WTC11 (cell line): ENCODE measurements around the gene UBASH3B. TPM values are rescaled to one million over a fixed set of nuclear protein-coding genes. Genes with fewer than 3 reads are reported as not detected.
A peak's percentile ranks its signal among the peaks of the same experiment; 100 is the strongest.

ENCODE experiments used
- ATAC-seq: fragments of 200-7000 bp; cut with Tn5 transposase; 2 replicates; pipeline ENCODE4 v1.10.0; 2021; ENCODE audit warnings: mild to moderate bottlenecking, moderate library complexity
- CTCF ChIA-PET: fragments of 300-600 bp; sonication (Branson Sonifier 250); formaldehyde crosslinking; loops from one replicate; lab custom pipeline; 2021; ENCODE audit warnings: antibody characterized with exemption; lab: Charles Lee
- POLR2A ChIA-PET: fragments of 350-600 bp; sonication (Branson Sonifier 250); formaldehyde crosslinking; loops from one replicate; lab custom pipeline; 2021; ENCODE audit warnings: antibody characterized with exemption; lab: Charles Lee
- DNase-seq: peaks from one replicate; pipeline ENCODE4 v3.0.0; 2021; ENCODE audit warnings: low spot score
- H3K27ac Mint-ChIP-seq: 2 replicates; pipeline ENCODE4 v1.8.0; 2021; ENCODE audit warnings: mixed read lengths
- H3K27me3 Mint-ChIP-seq: 2 replicates; pipeline ENCODE4 v1.8.0; 2021; ENCODE audit warnings: low read depth, mild to moderate bottlenecking, moderate library complexity, mixed read lengths
- H3K36me3 Mint-ChIP-seq: 2 replicates; pipeline ENCODE4 v1.8.0; 2021; ENCODE audit warnings: mixed read lengths
- H3K4me1 Mint-ChIP-seq: 2 replicates; pipeline ENCODE4 v1.8.0; 2022; ENCODE audit warnings: mixed read lengths
- H3K4me3 Mint-ChIP-seq: 2 replicates; pipeline ENCODE4 v1.8.0; 2021; ENCODE audit warnings: mild to moderate bottlenecking, moderate library complexity, mixed read lengths
- H3K9me3 Mint-ChIP-seq: 2 replicates; pipeline ENCODE4 v1.8.0; 2021; ENCODE audit warnings: mixed read lengths
- GTF2I ChIP-seq: fragments of 250-450 bp; sonication (Bioruptor Pico); conservative IDR thresholded peaks from 2 replicates; pipeline ENCODE4 v1.4.0; 2021; ENCODE audit warnings: mild to moderate bottlenecking
- KAT7 ChIP-seq: sonication (generic); formaldehyde crosslinking; IDR thresholded peaks from 2 replicates; pipeline ENCODE4 v1.8.1; 2023; ENCODE audit warnings: missing genetic modification reagents, mild to moderate bottlenecking, borderline replicate concordance
- NFYB ChIP-seq: sonication (generic); formaldehyde crosslinking; conservative IDR thresholded peaks from 2 replicates; pipeline ENCODE4 v1.8.0; 2022; ENCODE audit warnings: low read depth, missing genetic modification reagents
- RORB ChIP-seq: fragments of 250-450 bp; sonication (Bioruptor Pico); IDR thresholded peaks from 2 replicates; pipeline ENCODE4 v1.9.0; 2021; ENCODE audit warnings: mild to moderate bottlenecking
- SP1 ChIP-seq: sonication (generic); formaldehyde crosslinking; conservative IDR thresholded peaks from 2 replicates; pipeline ENCODE4 v1.8.1; 2022; ENCODE audit warnings: missing genetic modification reagents
- TEAD4 ChIP-seq: sonication (generic); formaldehyde crosslinking; IDR thresholded peaks from 2 replicates; pipeline ENCODE4 v1.8.0; 2022; ENCODE audit warnings: mild to moderate bottlenecking, missing genetic modification reagents
- ZNF121 ChIP-seq: sonication (generic); formaldehyde crosslinking; IDR thresholded peaks from 2 replicates; pipeline ENCODE4 v1.8.0; 2023; ENCODE audit warnings: missing genetic modification reagents
- ZNF317 ChIP-seq: sonication (generic); formaldehyde crosslinking; IDR thresholded peaks from 2 replicates; pipeline ENCODE4 v1.8.1; 2023; ENCODE audit warnings: low read depth, mild to moderate bottlenecking, moderate library complexity, missing genetic modification reagents, borderline replicate concordance
- ZNF396 ChIP-seq: fragments of 250-450 bp; sonication (Bioruptor Pico); IDR thresholded peaks from 2 replicates; pipeline ENCODE4 v1.8.0; 2021; ENCODE audit warnings: mild to moderate bottlenecking, moderate library complexity, borderline replicate concordance
- total RNA-seq: library from RNA; stranded (reverse); gene quantifications from 3 replicates; pipeline ENCODE4 v1.2.3, GENCODE V29; 2021
- TF ChIP-seq, protein P1 (sequence below): sonication (generic); formaldehyde crosslinking; conservative IDR thresholded peaks from 2 replicates; pipeline ENCODE4 v1.8.1; 2022; ENCODE audit warnings: mild to moderate bottlenecking, missing genetic modification reagents
- TF ChIP-seq, protein P2 (sequence below): sonication (generic); formaldehyde crosslinking; IDR thresholded peaks from 2 replicates; pipeline ENCODE4 v1.8.1; 2022; ENCODE audit warnings: low read depth, missing genetic modification reagents, borderline replicate concordance
- TF ChIP-seq, protein P3 (sequence below): sonication (generic); formaldehyde crosslinking; IDR thresholded peaks from 2 replicates; pipeline ENCODE4 v1.8.1; 2023; ENCODE audit warnings: mild to moderate bottlenecking, moderate library complexity, missing genetic modification reagents
- TF ChIP-seq, protein P4 (sequence below): fragments of 250-450 bp; sonication (Bioruptor Pico); IDR thresholded peaks from 2 replicates; pipeline ENCODE4 v2.1.2; 2022; ENCODE audit warnings: mild to moderate bottlenecking, moderate library complexity
- TF ChIP-seq, protein P5 (sequence below): sonication (generic); formaldehyde crosslinking; IDR thresholded peaks from 2 replicates; pipeline ENCODE4 v1.8.1; 2023; ENCODE audit warnings: mild to moderate bottlenecking, missing genetic modification reagents, moderate library complexity
- TF ChIP-seq, protein P6 (sequence below): sonication (generic); formaldehyde crosslinking; IDR thresholded peaks from 2 replicates; pipeline ENCODE4 v1.8.0; 2022; ENCODE audit warnings: mild to moderate bottlenecking, missing genetic modification reagents

UBASH3B gene
- total RNA-seq, 1 experiment from 2014 or later: 21.1 TPM

DNA sequence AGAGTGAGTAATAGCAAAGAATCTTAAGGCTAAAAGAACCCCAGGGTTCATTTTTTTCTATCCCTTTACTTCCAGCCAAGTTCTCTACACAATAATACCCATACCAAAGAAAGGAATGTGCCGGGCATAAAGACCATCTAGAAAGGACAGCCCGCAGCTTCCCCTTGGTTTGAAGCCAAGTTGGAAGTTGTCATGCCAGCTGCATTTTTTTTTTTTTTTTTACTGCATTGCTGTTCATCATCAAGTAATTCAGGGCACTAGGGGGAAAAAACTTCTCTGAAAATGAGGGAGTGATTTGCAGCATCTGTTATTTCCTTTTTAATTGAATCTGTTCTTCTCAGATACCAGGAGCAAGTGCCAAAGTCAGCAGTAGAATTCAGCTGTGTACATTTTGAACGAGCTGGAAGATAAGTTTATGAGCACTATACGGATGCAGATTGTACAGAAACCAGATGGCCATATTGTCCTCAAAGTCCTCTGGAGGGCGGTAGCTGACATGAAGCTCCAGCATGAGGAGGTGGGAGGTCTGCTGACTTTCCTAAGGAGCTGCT is 56.4 kb downstream of the UBASH3B start:
- no peak for DNase-seq
- Mint-ChIP-seq H3K27me3 (no peaks in the 10 kb centered on the region), H3K36me3 (no peaks in the 10 kb centered on the region), H3K4me1 (peaks cover 6% of the 10 kb centered on the region), H3K27ac (no peak overlapping the region), H3K4me3 (no peak overlapping the region), H3K9me3 (no peaks in the 10 kb centered on the region)
- ChIA-PET POLR2A (interaction anchor here (0.6 kb wide), 1 partner anchor 12 kb away, joined by 4 read pairs; no protein-coding TSS in a partner anchor), CTCF (interaction anchor here (0.6 to 1.8 kb wide), 9 partner anchors 15 to 309 kb away, joined by 3 to 17 read pairs (median 4); no protein-coding TSS in a partner anchor)
- TF ChIP-seq, protein P1, sequence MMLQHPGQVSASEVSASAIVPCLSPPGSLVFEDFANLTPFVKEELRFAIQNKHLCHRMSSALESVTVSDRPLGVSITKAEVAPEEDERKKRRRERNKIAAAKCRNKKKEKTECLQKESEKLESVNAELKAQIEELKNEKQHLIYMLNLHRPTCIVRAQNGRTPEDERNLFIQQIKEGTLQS (CRISPR knock-in tag): no peak
- TF ChIP-seq TEAD4 (no peak), ZNF317 (0 out of 2 replicates have a peak, but pooled peaks have one; percentile 28), KAT7 (no peak), GTF2I (CRISPR knock-in tag) (no peak), ZNF121 (CRISPR knock-in tag) (no peak)
- TF ChIP-seq, protein P2, sequence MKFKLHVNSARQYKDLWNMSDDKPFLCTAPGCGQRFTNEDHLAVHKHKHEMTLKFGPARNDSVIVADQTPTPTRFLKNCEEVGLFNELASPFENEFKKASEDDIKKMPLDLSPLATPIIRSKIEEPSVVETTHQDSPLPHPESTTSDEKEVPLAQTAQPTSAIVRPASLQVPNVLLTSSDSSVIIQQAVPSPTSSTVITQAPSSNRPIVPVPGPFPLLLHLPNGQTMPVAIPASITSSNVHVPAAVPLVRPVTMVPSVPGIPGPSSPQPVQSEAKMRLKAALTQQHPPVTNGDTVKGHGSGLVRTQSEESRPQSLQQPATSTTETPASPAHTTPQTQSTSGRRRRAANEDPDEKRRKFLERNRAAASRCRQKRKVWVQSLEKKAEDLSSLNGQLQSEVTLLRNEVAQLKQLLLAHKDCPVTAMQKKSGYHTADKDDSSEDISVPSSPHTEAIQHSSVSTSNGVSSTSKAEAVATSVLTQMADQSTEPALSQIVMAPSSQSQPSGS (CRISPR knock-in tag): no peak
- TF ChIP-seq, protein P3, sequence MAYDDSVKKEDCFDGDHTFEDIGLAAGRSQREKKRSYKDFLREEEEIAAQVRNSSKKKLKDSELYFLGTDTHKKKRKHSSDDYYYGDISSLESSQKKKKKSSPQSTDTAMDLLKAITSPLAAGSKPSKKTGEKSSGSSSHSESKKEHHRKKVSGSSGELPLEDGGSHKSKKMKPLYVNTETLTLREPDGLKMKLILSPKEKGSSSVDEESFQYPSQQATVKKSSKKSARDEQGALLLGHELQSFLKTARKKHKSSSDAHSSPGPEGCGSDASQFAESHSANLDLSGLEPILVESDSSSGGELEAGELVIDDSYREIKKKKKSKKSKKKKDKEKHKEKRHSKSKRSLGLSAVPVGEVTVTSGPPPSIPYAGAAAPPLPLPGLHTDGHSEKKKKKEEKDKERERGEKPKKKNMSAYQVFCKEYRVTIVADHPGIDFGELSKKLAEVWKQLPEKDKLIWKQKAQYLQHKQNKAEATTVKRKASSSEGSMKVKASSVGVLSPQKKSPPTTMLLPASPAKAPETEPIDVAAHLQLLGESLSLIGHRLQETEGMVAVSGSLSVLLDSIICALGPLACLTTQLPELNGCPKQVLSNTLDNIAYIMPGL (CRISPR knock-in tag): no peak
- 0 out of 2 replicates have a peak, but pooled peaks have one; percentile 30 for ATAC-seq

DNA sequence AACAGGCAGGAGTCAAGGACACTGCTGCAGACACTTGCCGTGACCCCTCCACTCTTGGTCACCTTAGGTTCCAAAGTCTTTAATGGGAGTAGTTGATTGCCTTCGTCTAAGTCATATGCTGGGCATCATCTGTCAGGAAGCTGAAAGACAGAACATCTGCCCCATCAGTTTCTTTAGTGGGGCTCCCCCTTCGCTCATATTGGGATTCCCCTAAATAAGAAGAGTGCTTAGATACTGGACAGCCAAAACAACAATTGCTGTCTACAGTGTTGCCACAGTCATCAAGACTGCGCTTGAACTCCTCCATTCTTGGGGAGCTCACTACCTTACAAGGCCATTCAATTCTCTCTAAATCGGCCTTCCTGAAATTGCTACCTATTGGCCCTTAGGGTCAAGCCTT is 58.5 kb downstream of the UBASH3B start:
- H3K27ac Mint-ChIP-seq: no peak overlapping the region
- H3K27me3 Mint-ChIP-seq: no peaks in the 10 kb centered on the region
- no peak for ATAC-seq
- POLR2A ChIA-PET: no interaction called here
- H3K9me3 Mint-ChIP-seq: no peaks in the 10 kb centered on the region
- no peaks in the 10 kb centered on the region for H3K36me3 Mint-ChIP-seq
- no peak overlapping the region for H3K4me3 Mint-ChIP-seq
- DNase-seq: no peak
- CTCF ChIA-PET: no interaction called here
- peaks cover 3% of the 10 kb centered on the region; the same call in 1 of the 2 replicates for H3K4me1 Mint-ChIP-seq
- 0 out of 2 replicates have a peak, but pooled peaks have one; percentile 14 for TF ChIP-seq GTF2I (CRISPR knock-in tag)
- TF ChIP-seq ZNF317: no peak
- TF ChIP-seq, all 79 proteins: peak for 1

DNA sequence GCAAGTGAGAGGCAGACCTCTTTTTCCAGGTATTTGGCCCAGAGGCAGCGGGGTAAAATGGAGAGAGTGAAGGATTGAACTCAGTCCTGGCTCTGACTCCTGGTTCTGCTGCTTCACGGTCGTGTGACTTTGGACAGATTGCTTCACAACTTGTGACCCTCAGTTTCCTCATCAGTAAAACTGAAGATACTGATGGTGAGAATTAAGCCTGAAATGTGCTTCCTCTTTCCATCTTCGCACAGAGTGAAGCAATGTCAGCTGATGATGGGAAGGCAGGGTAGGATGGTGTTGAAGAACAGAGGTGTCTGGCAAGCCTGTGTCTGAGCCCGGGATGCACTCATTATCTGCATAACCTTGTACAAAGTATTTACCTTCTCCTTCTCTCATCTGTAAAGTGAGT is 59.0 kb downstream of the UBASH3B start:
- no peaks in the 10 kb centered on the region for H3K27me3 Mint-ChIP-seq
- no peaks in the 10 kb centered on the region for H3K9me3 Mint-ChIP-seq
- TF ChIP-seq RORB (CRISPR knock-in tag) (no peak), SP1 (no peak), ZNF396 (no peak), ZNF121 (CRISPR knock-in tag) (no peak), NFYB (CRISPR knock-in tag) (no peak)
- TF ChIP-seq, protein P4, sequence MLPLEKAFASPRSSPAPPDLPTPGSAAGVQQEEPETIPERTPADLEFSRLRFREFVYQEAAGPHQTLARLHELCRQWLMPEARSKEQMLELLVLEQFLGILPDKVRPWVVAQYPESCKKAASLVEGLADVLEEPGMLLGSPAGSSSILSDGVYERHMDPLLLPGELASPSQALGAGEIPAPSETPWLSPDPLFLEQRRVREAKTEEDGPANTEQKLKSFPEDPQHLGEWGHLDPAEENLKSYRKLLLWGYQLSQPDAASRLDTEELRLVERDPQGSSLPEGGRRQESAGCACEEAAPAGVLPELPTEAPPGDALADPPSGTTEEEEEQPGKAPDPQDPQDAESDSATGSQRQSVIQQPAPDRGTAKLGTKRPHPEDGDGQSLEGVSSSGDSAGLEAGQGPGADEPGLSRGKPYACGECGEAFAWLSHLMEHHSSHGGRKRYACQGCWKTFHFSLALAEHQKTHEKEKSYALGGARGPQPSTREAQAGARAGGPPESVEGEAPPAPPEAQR (CRISPR knock-in tag): no peak
- TF ChIP-seq, protein P1 (CRISPR knock-in tag): no peak
- TF ChIP-seq, protein P5, sequence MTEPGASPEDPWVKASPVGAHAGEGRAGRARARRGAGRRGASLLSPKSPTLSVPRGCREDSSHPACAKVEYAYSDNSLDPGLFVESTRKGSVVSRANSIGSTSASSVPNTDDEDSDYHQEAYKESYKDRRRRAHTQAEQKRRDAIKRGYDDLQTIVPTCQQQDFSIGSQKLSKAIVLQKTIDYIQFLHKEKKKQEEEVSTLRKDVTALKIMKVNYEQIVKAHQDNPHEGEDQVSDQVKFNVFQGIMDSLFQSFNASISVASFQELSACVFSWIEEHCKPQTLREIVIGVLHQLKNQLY: no peak
- TF ChIP-seq, protein P6, sequence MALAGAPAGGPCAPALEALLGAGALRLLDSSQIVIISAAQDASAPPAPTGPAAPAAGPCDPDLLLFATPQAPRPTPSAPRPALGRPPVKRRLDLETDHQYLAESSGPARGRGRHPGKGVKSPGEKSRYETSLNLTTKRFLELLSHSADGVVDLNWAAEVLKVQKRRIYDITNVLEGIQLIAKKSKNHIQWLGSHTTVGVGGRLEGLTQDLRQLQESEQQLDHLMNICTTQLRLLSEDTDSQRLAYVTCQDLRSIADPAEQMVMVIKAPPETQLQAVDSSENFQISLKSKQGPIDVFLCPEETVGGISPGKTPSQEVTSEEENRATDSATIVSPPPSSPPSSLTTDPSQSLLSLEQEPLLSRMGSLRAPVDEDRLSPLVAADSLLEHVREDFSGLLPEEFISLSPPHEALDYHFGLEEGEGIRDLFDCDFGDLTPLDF (CRISPR knock-in tag): no peak
- DNase-seq (no peak), ATAC-seq (no peak)
- no peaks in the 10 kb centered on the region for H3K36me3 Mint-ChIP-seq
- no peak overlapping the region for H3K27ac Mint-ChIP-seq
- H3K4me3 Mint-ChIP-seq: no peak overlapping the region
- POLR2A ChIA-PET: no interaction called here
- CTCF ChIA-PET: no interaction called here
- H3K4me1 Mint-ChIP-seq: peaks cover 3% of the 10 kb centered on the region; the same call in 1 of the 2 replicates
